ENCODE data around the gene CHMP1A.
"Not testable (repeated sequence)": the region's sequence is repeated elsewhere in the genome, so short reads cannot be mapped to it uniquely, and the experiment has no call there.

CHMP1A gene

DNA sequence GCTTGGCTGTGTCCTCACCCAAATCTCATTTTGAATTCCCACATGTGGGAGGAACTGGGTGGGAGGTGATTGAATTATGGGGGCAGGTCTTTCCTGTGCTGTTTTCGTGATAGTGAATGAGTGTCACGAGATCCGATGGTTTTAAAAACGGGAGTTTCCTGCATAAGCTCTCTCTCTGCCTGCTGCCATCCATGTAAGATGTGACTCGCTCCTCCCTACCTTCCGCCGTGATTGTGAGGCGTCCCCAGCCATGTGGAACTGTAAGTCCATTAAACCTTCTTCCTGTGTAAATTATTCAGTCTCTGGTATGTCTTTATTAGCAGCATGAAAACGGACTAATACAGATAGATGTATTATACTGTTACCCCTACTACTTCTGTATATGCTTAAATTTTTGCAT, 3.7 kb upstream of the CHMP1A start:
- in situ Hi-C loops (cut with MboI; ENCODE audit: low sequenced_read_pairs): no loop called here

DNA sequence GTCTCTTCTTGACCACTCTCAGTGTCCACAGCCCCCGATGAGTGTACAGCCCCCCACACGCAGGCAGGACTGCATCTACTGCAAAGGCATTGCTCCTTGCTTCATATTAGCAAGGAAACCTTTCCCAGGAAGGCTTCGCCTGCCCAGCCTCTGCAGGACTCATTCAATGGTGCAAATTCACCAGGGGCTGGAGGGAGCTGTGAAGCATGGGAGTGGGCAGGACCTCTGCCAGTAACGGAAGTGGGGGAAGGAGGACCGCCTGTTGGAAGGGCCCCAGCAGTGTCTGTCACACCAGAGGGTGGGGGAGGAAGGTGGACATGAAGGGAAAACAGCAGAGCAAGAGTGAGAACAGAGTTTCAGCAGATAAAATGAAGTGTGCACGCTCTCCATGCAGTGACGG, 2.6 kb upstream of the CHMP1A start:
- in situ Hi-C loops (cut with MboI; ENCODE audit: low sequenced_read_pairs): no loop called here

DNA sequence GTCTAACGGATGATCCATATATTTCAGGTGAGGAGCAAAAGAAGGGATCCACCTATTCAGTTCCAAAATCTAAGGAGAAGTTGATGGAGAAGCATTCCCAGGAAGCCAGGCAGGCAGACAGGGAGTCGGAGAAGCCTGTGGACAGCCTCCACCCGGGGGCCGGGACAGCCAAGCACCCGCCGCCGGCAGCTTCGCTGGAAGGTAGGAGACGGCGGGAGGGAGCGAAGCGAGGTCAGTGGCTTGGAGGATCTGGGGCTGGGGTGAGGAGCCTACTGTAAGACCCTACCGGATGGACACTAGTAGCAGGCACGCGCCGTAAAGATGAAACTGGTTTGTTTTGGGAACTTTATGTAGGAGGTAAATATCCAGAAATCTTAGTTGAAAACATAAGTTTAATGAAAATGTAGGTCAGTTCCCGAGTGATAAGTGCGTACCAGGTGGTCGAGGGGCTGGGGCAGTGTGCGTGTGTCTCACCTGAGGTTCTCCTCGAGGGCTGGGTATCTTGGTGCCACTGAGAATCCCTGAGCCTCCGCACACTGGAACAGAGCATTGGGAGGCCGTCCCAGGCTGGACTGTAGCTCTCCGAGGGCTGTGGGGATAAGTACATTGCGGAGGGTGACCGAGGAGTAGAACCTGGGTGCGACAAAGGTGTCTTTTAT, 842 bp upstream of the CHMP1A start:
- in situ Hi-C loops (cut with MboI; ENCODE audit: low sequenced_read_pairs): no loop called here

GRCh38 chr16:89656435-89657121, 930 bp downstream of the CHMP1A start:
- in situ Hi-C loops (cut with MboI; ENCODE audit: low sequenced_read_pairs): no loop called here

- in situ Hi-C loops (cut with MboI; ENCODE audit: low sequenced_read_pairs): no loop called here
Observed at GRCh38 chr16:89655062-89655643, 2.4 kb downstream of the CHMP1A start.

DNA sequence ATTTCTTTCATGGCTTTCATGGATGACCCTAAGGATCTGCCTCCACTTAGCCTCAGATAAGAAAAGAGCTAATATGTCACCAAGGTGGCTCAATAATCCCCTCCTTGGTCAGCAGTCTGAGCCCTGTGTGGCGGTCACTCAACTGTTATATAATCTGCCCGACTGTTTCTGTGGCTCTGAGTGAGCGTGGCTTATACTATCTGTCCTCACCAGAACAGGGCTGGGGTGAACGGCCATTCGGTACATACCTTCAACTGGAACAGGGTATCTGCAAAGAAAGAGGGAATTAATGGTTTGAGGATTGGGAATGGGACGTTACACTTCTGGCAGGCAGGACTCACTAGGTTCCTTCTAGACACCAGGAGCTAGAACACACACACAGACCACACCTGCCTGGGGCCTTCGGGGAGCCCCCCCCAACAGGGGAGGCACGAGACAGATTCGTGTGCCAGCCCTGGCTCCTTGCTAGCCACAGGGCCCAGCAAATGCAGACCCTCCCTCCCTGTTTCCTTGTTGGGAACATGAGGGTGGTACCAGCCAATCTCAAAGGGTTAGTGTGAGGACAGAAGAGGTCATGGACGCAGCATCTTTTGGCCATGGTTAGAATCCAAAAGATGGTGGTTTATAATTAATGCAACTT, 3.7 kb downstream of the CHMP1A start:
- in situ Hi-C loops (cut with MboI; ENCODE audit: low sequenced_read_pairs): no loop called here

DNA sequence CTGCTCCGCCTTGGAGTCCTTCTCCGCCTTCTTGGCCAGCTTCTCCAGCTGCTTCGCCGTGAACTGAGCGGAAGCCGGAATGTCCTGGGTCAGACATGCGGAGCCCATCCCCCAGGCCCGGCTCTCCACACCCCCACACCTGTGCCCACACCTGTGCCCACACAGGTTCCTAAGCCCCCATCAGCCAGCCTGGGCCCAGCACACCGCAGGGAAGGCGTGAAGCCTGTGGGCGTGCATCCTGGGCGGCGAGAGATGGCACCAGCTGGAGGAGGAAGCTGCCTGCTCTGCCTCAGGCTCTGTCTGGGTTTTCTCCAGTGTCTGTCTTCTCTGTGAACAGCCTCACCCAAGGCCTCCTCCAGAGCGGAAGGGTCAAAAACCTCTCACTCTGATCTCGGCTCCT, 5.9 kb downstream of the CHMP1A start:
- in situ Hi-C loops (cut with MboI; ENCODE audit: low sequenced_read_pairs): no loop called here

DNA sequence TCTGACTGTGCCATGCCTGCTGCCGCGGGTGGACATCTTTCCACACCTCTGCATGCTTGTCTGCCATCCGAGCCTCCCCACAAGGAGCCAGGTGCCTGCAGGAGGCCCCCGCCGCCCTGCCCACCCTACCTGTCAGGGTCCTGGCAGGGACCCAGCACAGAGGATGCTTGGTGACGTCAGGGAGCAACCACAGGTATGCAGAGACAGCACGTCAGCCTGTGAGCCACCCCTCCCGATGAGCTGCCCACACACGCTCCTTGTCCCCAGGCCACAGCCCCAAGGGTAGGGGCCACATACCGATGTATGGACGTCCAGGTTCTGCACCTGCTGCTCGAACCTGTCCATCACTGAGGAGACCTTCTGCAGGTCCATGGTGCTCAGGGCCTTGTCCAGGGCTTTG, 10.6 kb downstream of the CHMP1A start:
- in situ Hi-C loops (cut with MboI; ENCODE audit: low sequenced_read_pairs): no loop called here

GRCh38 chr16:89646270-89646669, 11.2 kb downstream of the CHMP1A start:
- in situ Hi-C loops (cut with MboI; ENCODE audit: low sequenced_read_pairs): no loop called here

DNA sequence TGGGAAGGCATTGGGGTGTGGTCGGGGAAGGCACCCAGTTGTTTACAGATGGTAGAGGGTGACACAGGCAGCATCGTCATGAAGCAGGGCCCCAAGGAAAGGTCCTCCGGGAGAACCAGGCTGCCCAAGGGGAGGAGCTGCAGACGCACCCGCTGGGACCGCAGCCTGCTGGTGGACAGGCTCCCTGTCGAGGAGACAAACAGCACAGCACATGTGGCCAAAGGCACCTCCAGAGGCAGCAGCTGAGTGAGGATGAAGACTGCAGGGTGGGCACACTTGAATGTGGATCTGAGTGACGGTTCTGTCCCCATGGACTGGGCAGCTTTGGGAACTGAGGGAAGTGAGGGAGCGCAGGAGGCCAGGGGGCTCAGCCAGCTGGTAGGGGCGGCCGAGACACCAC, 12.4 kb downstream of the CHMP1A start:
- in situ Hi-C loops (cut with MboI; ENCODE audit: low sequenced_read_pairs): no loop called here

DNA sequence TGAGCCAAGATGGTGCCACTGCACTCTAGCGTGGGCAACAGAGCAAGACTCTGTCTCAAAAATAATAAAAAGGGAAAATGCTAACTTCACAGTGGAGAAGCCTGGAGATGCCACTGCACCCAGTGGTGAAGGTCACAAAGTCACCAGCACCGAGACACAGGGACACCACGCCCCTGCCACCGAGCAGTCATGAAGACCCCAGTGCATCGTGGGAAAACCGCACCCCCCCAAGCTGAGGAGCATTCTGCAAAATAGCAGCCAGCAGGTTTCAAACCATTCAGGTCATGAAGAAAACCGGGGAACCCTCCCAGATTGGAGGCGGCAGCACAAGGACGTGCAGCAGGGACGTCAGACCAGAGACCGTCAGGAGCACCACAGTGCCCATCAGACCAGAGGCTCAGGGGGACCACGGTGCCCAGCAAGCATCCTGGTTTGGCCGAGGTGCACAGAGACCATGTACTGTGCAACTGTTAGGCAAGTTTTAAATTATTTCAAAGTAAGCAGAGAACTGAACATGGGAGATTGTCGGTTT, 13.7 kb downstream of the CHMP1A start:
- in situ Hi-C loops (cut with MboI; ENCODE audit: low sequenced_read_pairs): no loop called here

GRCh38 chr16:89642574-89642973, 14.9 kb downstream of the CHMP1A start:
- in situ Hi-C loops (cut with MboI; ENCODE audit: low sequenced_read_pairs): no loop called here

- in situ Hi-C loops (cut with MboI; ENCODE audit: low sequenced_read_pairs): no loop called here
Observed at GRCh38 chr16:89641458-89642119, 15.9 kb downstream of the CHMP1A start.

DNA sequence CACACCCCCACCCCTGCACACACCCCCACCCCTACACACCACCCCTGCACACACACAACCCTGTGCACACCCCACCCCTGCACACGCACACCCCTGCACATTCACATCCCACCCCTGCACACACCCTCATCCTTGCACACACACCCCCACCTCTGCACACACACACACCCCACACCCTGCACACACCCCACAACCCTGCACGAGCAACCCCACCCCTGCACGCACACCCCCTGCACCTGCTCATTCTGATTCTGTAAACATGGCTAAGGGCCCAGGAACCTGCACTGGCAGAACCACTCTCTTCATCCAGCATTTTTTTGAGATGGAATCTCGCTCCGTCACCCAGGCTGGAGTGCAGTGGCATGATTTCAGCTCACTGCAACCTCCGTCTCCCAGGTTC, 18.1 kb downstream of the CHMP1A start:
- in situ Hi-C loops (cut with MboI; ENCODE audit: low sequenced_read_pairs): no loop called here

DNA sequence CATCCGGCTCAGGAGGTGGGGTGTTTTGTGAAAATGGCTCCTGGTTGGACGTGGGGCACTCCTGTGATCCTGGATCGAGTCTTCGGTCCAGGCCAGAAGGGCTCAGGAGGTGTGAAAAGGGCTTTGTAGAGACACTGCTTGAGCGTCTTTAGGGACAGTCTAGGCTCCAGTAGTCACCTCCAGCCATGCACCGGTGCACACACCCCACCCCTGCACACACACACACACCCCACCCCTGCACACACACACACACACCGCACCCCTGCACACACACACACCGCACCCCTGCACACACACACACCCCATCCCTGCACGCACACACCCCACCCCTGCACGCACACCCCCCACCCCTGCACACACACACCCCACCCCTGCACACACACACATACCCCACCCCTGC, 19.1 kb downstream of the CHMP1A start:
- in situ Hi-C loops (cut with MboI; ENCODE audit: low sequenced_read_pairs): no loop called here

GRCh38 chr16:89637379-89637778, 20.1 kb downstream of the CHMP1A start:
- in situ Hi-C loops (cut with MboI; ENCODE audit: low sequenced_read_pairs): no loop called here

GRCh38 chr16:89636663-89637062, 20.8 kb downstream of the CHMP1A start:
- in situ Hi-C loops (cut with MboI; ENCODE audit: low sequenced_read_pairs): no loop called here

DNA sequence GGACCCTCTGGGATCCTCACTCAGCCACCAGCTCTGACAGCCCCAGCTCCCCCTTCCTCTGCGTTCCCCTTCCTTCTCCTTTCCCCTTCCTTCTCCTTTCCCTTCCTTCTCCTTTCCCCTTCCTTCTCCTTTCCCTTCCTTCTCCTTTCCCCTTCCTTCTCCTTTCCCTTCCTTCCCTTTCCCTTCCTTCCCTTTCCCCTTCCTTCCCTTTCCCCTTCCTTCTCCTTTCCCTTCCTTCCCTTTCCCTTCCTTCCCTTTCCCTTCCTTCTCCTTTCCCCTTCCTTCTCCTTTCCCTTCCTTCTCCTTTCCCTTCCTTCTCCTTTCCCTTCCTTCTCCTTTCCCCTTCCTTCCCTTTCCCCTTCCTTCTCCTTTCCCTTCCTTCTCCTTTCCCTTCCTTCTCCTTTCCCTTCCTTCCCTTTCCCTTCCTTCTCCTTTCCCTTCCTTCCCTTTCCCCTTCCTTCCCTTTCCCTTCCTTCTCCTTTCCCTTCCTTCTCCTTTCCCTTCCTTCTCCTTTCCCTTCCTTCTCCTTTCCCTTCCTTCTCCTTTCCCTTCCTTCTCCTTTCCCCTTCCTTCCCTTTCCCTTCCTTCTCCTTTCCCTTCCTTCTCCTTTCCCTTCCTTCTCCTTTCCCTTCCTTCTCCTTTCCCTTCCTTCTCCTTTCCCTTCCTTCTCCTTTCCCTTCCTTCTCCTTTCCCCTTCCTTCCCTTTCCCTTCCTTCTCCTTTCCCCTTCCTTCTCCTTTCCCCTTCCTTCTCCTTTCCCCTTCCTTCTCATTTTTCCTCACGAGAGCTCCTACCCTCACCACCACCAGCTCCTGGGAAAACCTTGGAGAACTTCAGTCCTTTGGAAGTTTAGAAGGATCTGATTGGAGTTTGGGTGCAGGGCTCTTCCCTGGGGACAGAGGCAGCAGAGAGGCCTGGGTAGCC, 22.8 kb downstream of the CHMP1A start:
- in situ Hi-C loops (cut with MboI; ENCODE audit: low sequenced_read_pairs): not testable (repeated sequence)

DNA sequence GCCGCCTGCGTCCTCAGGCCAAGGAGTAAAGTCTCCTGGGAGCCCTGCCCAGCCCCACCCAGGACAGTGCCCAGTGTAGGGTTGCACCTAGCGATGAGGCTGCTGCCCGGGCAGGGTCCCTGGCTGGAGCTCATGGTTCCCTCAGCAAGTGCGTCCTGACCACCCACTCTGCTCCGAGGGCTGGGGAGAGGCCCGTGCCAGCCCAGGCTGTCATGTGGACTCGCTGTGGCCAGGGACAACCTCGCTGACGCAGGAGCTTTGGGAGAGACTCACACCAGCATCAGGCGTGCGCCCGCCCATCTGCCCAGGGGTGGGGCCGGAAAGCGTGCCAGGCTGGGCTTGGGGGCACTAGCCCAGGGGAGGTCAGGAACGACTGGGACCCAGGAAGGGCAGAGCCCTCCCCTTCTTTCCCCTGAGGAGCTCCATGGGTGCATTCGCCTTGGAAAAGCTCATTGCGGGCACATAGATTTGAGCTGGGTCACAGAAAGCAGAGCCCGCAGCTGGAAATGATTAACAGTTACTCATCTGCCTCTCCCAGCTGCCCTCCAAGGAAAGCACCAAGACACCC, 24.4 kb downstream of the CHMP1A start:
- in situ Hi-C loops (cut with MboI; ENCODE audit: low sequenced_read_pairs): no loop called here
